Measurements from ENCODE around the gene NOS1AP.

DNA sequence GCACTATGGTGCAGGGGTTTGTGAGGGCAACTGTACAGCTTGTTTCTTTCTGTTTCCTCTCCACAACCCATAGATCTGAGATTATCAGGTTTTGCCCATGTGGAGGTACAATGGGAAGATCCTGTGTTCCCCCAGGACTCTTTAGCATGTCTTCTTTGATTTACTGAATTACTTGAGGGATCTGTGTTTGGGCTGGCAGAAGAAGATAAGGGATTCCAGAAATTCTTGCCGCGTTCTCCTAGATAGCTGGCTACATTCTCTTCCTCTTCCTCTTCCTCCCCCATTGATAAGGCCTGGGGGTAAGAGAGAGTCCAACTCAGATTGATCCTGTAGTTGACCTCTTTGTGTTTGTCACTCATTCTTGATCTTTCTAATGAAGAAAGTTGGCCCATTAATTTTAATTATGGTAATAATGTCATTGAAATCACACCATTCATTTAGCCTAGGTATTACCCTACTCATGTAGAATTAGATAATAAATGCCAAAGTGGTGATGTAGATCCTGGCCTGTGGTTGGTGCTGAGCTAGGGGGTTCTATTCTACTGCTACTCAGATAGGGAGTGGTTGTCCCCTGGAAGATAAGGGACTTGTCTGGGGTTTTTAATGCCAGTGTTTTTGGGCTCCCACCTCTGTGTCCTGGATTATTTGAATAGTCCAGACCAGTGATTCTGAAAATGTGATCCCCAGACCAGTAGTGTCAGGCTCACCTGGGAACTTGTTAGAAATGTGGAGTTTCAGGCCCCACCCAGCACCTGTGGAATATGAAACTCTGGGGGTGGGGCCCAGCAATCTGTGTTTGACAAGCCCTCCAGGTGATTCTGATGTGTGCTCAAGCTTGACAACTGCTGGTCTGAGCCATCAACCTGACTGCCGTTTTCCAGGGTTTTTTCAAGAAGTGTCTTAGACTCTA, 122.2 kb downstream of the NOS1AP start:
- TF ChIP-seq, protein P1, sequence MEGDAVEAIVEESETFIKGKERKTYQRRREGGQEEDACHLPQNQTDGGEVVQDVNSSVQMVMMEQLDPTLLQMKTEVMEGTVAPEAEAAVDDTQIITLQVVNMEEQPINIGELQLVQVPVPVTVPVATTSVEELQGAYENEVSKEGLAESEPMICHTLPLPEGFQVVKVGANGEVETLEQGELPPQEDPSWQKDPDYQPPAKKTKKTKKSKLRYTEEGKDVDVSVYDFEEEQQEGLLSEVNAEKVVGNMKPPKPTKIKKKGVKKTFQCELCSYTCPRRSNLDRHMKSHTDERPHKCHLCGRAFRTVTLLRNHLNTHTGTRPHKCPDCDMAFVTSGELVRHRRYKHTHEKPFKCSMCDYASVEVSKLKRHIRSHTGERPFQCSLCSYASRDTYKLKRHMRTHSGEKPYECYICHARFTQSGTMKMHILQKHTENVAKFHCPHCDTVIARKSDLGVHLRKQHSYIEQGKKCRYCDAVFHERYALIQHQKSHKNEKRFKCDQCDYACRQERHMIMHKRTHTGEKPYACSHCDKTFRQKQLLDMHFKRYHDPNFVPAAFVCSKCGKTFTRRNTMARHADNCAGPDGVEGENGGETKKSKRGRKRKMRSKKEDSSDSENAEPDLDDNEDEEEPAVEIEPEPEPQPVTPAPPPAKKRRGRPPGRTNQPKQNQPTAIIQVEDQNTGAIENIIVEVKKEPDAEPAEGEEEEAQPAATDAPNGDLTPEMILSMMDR (IDR thresholded peaks at IDR 0.05): no peak
- TF ChIP-seq POLR2A (IDR thresholded peaks at IDR 0.05): no peak

Measured in lower leg skin (tissue), 3 donors.